Erythroblast (primary cell): ENCODE results near the gene AP3S1.

Experiments
- GATA1 ChIP-seq: IDR thresholded peaks from 2 replicates; pipeline ENCODE4 v1.6.1; 2011; ENCODE audit warnings: low read depth, mild to moderate bottlenecking, control low read depth, low read length, moderate library complexity
- POLR2A ChIP-seq: IDR thresholded peaks from 2 replicates; pipeline ENCODE4 v1.6.1; 2011; ENCODE audit warnings: mild to moderate bottlenecking, low read length

DNA sequence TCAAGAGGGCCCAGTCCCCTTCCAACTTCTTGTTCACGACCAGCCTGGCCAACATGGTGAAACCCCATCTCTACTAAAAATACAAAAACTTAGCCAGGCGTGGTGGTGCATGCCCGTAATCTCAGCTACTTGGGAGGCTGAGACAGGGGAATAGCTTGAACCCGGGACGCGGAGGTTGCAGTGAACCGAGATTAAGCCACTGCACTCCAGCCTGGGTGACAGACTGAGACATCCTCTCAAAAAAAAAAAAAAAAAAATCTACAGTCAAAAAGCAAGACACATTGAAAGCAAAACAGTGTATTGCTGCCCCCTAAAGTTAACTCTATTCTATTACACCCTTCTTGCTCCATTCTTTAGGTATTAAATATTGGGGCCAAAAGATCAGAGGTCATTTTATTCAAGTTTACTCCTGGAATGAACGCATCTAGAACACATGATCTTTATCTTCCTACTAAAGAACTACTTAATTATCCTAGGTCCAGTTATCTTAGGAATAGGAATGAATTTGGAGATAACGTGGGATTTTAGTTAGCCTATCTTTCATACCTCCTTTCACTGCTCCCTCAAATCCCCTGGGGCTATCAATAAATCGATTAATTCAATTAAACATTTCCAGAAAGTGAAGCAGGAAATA lies 2.7 kb upstream of the AP3S1 start:
- TF ChIP-seq POLR2A, result no peak
- no peak for TF ChIP-seq GATA1
